DOHH2 (cell line): ENCODE data around the gene TFRC.
"Not testable (repeated sequence)": the region's sequence is repeated elsewhere in the genome, so short reads cannot be mapped to it uniquely, and the experiment has no call there.

Source experiments
- H3F3A ChIP-seq: fragments of 200-600 bp; sonication (generic), shearing (Covaris generic); 2 replicates; pipeline ENCODE4 v1.6.0; 2016; ENCODE audit warnings: antibody characterized with exemption, mild to moderate bottlenecking; ENCODE audit not compliant: control insufficient read depth, insufficient read depth
- H3K27ac ChIP-seq: fragments of 200-600 bp; sonication (generic); 2 replicates; pipeline ENCODE4 v1.5.1; 2014; ENCODE audit warnings: low read depth, mild to moderate bottlenecking, low read length, moderate library complexity
- H3K27me3 ChIP-seq: fragments of 200-600 bp; sonication (generic); 2 replicates; pipeline ENCODE4 v1.6.1; 2014; ENCODE audit warnings: mild to moderate bottlenecking, low read length, mixed read lengths; ENCODE audit not compliant: control insufficient read depth
- H3K36me3 ChIP-seq: fragments of 200-600 bp; sonication (generic); 2 replicates; pipeline ENCODE4 v1.6.1; 2014; ENCODE audit warnings: mild to moderate bottlenecking, low read length, moderate library complexity, mixed read lengths; ENCODE audit not compliant: control insufficient read depth
- H3K4me1 ChIP-seq: fragments of 200-600 bp; sonication (generic); 2 replicates; pipeline ENCODE4 v1.6.1; 2014; ENCODE audit warnings: mild to moderate bottlenecking, low read length, mixed read lengths; ENCODE audit not compliant: control insufficient read depth
- H3K4me2 ChIP-seq: fragments of 200-600 bp; sonication (generic); 2 replicates; pipeline ENCODE4 v1.6.0; 2014; ENCODE audit warnings: mild to moderate bottlenecking, low read length, moderate library complexity
- H3K4me3 ChIP-seq: fragments of 200-600 bp; sonication (generic); 2 replicates; pipeline ENCODE4 v1.5.1; 2014; ENCODE audit warnings: mild to moderate bottlenecking, low read length, mixed read lengths
- H3K79me2 ChIP-seq: fragments of 200-600 bp; sonication (generic); 2 replicates; pipeline ENCODE4 v1.6.1; 2014; ENCODE audit warnings: mild to moderate bottlenecking, low read length, mixed read lengths; ENCODE audit not compliant: control insufficient read depth
- H3K9me2 ChIP-seq: fragments of 200-600 bp; sonication (generic); replicated peaks from 2 replicates; pipeline ENCODE4 v1.6.1; 2014; ENCODE audit warnings: mild to moderate bottlenecking, low read length, mixed read lengths; ENCODE audit not compliant: control insufficient read depth
- H3K9me3 ChIP-seq: fragments of 200-600 bp; sonication (generic); 2 replicates; pipeline ENCODE4 v1.6.1; 2014; ENCODE audit warnings: antibody characterized with exemption, low read length, mixed read lengths; ENCODE audit not compliant: control insufficient read depth, insufficient read depth
- H4K20me1 ChIP-seq: fragments of 200-600 bp; sonication (generic); 2 replicates; pipeline ENCODE4 v1.6.0; 2014; ENCODE audit warnings: low read depth, mild to moderate bottlenecking, antibody characterized with exemption, low read length, moderate library complexity; ENCODE audit not compliant: control insufficient read depth, insufficient read depth
- EZH2phosphoT487 ChIP-seq: fragments of 200-600 bp; sonication (generic); IDR thresholded peaks from 2 replicates; pipeline ENCODE4 v1.6.1; 2017; ENCODE audit warnings: borderline replicate concordance, mild to moderate bottlenecking, antibody characterized with exemption, low read length, moderate library complexity, mixed read lengths
- TF ChIP-seq, protein P1 (sequence below): fragments of 200-600 bp; sonication (generic); IDR thresholded peaks from one replicate; pipeline ENCODE4 v1.5.1; 2014; ENCODE audit warnings: antibody characterized with exemption, mild to moderate bottlenecking, low read depth, low read length; ENCODE audit not compliant: poor library complexity, severe bottlenecking

TFRC gene

DNA sequence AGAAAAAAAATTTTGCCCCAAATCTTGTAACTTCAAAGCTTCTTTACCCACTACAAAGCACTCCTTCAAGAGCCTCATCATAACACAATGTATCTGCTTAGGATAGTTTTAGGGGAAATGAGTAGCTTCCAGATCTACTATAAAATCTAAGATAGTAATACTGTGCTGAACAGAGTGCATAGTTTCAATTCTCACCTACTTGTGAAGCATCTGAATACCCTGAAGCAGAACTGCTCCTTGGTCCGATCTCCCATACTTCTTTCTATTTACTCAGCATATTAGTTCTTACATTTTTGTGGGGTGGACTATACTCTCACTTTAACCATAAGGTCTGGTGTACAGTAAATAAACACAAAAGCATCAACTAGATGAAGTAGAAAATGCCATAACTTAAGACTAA, 9.6 kb downstream of the TFRC start:
- Histone ChIP-seq H3K9me2 (no peaks in the 10 kb centered on the region), H3K27ac (no peak overlapping the region), H3K79me2 (peaks cover 78% of the 10 kb centered on the region), H3K4me2 (no peak overlapping the region), H3K36me3 (peaks cover 94% of the 10 kb centered on the region), H4K20me1 (peaks cover 13% of the 10 kb centered on the region), H3K4me1 (peaks cover 17% of the 10 kb centered on the region), H3F3A (peaks cover 24% of the 10 kb centered on the region), H3K4me3 (no peak overlapping the region), H3K27me3 (no peaks in the 10 kb centered on the region), H3K9me3 (no peaks in the 10 kb centered on the region)
- no peak for TF ChIP-seq EZH2phosphoT487
- TF ChIP-seq, protein P1, sequence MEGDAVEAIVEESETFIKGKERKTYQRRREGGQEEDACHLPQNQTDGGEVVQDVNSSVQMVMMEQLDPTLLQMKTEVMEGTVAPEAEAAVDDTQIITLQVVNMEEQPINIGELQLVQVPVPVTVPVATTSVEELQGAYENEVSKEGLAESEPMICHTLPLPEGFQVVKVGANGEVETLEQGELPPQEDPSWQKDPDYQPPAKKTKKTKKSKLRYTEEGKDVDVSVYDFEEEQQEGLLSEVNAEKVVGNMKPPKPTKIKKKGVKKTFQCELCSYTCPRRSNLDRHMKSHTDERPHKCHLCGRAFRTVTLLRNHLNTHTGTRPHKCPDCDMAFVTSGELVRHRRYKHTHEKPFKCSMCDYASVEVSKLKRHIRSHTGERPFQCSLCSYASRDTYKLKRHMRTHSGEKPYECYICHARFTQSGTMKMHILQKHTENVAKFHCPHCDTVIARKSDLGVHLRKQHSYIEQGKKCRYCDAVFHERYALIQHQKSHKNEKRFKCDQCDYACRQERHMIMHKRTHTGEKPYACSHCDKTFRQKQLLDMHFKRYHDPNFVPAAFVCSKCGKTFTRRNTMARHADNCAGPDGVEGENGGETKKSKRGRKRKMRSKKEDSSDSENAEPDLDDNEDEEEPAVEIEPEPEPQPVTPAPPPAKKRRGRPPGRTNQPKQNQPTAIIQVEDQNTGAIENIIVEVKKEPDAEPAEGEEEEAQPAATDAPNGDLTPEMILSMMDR: no peak

DNA sequence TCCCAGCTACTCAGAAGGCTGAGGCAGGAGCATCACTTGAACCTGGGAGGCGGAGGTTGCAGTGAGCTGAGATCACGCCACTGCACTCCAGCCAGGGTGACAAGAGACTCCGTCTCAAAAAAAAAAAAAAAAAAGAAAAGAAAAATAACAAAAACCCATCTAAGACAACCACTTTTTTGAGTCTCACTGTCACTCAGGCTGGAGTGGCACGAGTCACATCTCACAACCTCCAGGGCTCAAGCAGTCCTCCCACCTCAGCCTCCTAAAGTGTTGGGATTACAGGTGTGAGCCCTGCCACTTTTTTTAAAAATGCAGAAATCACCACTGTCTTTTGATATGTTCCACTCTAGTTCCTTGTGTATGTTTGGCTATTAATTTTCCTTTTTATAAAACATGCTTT, 13.1 kb downstream of the TFRC start:
- H3K4me1 ChIP-seq: peaks cover 16% of the 10 kb centered on the region
- H3K9me3 ChIP-seq, H4K20me1 ChIP-seq, H3K27me3 ChIP-seq, H3K27ac ChIP-seq, H3K9me2 ChIP-seq, H3K4me3 ChIP-seq, H3K4me2 ChIP-seq: not testable (repeated sequence)
- peaks cover 55% of the 10 kb centered on the region for H3K79me2 ChIP-seq
- peaks cover 10% of the 10 kb centered on the region for H3F3A ChIP-seq
- H3K36me3 ChIP-seq: peaks cover 97% of the 10 kb centered on the region

DNA sequence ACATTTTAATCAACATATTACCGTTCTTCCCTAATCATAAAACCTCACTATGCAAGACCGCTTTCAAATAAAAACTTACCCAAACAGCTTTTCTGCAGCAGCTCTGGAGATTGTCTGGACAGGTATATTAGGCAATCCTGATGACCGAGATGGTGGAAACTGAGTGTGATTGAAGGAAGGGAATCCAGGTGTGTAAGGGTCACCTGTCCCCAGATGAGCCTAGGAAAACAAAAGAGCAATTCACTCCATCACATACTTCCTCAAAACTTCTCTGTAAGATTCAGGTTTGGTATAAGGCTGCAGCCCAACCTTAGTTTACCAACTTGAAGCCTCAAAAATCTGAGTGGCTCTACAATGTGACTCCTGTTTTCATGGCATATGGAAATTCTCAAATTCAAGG, 14.5 kb downstream of the TFRC start:
- Histone ChIP-seq H3K4me2 (no peak overlapping the region), H3K9me3 (no peaks in the 10 kb centered on the region), H3K79me2 (peaks cover 42% of the 10 kb centered on the region), H3K27ac (no peak overlapping the region), H3K4me1 (peaks cover 12% of the 10 kb centered on the region), H3K36me3 (peaks cover 97% of the 10 kb centered on the region), H3K4me3 (no peak overlapping the region), H4K20me1 (peaks cover 6% of the 10 kb centered on the region; the same call in 1 of the 2 replicates), H3K27me3 (no peaks in the 10 kb centered on the region), H3F3A (peaks cover 10% of the 10 kb centered on the region), H3K9me2 (no peaks in the 10 kb centered on the region)
- TF ChIP-seq, protein P1: no peak
- no peak for TF ChIP-seq EZH2phosphoT487

DNA sequence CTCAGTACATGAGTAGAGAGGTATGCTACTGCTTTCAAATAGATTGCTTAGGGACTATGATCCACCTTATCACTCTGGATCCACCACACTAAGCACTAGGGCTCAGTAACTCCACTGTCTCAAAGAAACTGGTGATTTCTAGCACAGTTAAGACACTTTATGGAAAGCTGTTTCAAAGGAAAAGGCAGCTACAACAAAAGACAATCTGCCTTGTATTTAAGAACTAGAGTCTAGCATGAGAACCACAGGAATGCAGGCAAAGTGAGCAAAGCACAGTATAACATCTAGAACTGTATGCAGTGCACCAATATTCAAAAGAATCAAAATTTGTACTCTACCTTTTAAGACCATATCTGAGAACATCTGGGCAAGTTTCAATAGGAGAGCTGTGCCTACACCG, 17.9 kb downstream of the TFRC start:
- H3K27ac ChIP-seq: no peak overlapping the region
- peaks cover 4% of the 10 kb centered on the region; the same call in 1 of the 2 replicates for H3F3A ChIP-seq
- peaks cover 17% of the 10 kb centered on the region for H3K79me2 ChIP-seq
- no peaks in the 10 kb centered on the region for H3K4me1 ChIP-seq
- no peak for TF ChIP-seq EZH2phosphoT487
- TF ChIP-seq, protein P1: no peak
- H3K9me3 ChIP-seq: no peaks in the 10 kb centered on the region
- no peaks in the 10 kb centered on the region for H4K20me1 ChIP-seq
- H3K27me3 ChIP-seq: no peaks in the 10 kb centered on the region
- no peak overlapping the region for H3K4me3 ChIP-seq
- H3K36me3 ChIP-seq: peaks cover 95% of the 10 kb centered on the region
- no peaks in the 10 kb centered on the region for H3K9me2 ChIP-seq
- H3K4me2 ChIP-seq: no peak overlapping the region
